BLaER1 (cell line): Measurements from ENCODE around the gene MICB.
"Not testable (repeated sequence)": the region's sequence is repeated elsewhere in the genome, so short reads cannot be mapped to it uniquely, and the experiment has no call there.

Experiments
- H3K27ac ChIP-seq: shearing (Covaris generic); formaldehyde crosslinking; 2 replicates; pipeline ENCODE4 v1.8.1; 2022
- H3K27me3 ChIP-seq: shearing (Covaris generic); formaldehyde crosslinking; 2 replicates; pipeline ENCODE4 v1.8.1; 2022
- H3K36me3 ChIP-seq: shearing (Covaris generic); formaldehyde crosslinking; 2 replicates; pipeline ENCODE4 v1.8.1; 2022
- H3K4me1 ChIP-seq: shearing (Covaris generic); formaldehyde crosslinking; 2 replicates; pipeline ENCODE4 v1.8.1; 2022
- H3K4me2 ChIP-seq: shearing (Covaris generic); formaldehyde crosslinking; 2 replicates; pipeline ENCODE4 v1.8.1; 2022
- H3K4me3 ChIP-seq: shearing (Covaris generic); formaldehyde crosslinking; 2 replicates; pipeline ENCODE4 v1.8.1; 2022
- H3K9ac ChIP-seq: shearing (Covaris generic); formaldehyde crosslinking; 2 replicates; pipeline ENCODE4 v1.8.1; 2022
- H3K9me3 ChIP-seq: shearing (Covaris generic); formaldehyde crosslinking; 2 replicates; pipeline ENCODE4 v1.8.1; 2022
- H4K20me1 ChIP-seq: shearing (Covaris generic); formaldehyde crosslinking; 2 replicates; pipeline ENCODE4 v1.8.1; 2022
- Cebpa-rat ChIP-seq: shearing (Covaris generic); IDR thresholded peaks from 2 replicates; pipeline ENCODE4 v1.8.1; 2022

Gene MICB

DNA sequence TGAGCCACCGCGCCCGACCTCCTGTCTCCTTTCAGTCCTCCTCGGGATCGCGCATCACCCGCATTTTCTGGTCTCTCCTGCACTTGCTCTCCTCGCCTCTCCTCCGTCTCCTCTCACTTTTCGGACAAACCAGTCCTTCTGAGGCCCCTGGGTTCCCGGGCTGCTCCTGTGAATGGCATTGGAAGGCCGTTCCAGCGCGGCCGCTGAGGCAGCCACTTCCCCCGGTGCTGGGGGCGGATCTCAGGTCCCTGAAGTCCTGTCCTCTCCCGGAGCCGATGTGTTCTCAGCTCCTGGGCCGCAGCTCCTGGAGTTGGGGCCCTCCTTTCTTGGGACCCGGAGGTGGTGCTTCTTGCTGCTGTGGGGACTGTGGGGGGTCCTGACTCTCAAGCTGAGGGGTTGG is 803 bp downstream of the MICB start:
- TF ChIP-seq Cebpa-rat = no peak
- peaks cover 54% of the 10 kb centered on the region for H4K20me1 ChIP-seq
- 0 out of 2 replicates have a peak overlapping the region, but pooled peaks have one; percentile 72 for H3K4me3 ChIP-seq
- H3K27ac ChIP-seq = no peak overlapping the region
- peak overlapping the region; percentile 34; the same call in 1 of the 2 replicates for H3K9ac ChIP-seq
- H3K36me3 ChIP-seq = peaks cover 5% of the 10 kb centered on the region; the same call in 1 of the 2 replicates
- peaks cover 32% of the 10 kb centered on the region for H3K4me1 ChIP-seq
- H3K9me3 ChIP-seq = peaks cover 4% of the 10 kb centered on the region; the same call in 1 of the 2 replicates
- no peaks in the 10 kb centered on the region for H3K27me3 ChIP-seq
- peak overlapping the region; percentile 61 for H3K4me2 ChIP-seq

DNA sequence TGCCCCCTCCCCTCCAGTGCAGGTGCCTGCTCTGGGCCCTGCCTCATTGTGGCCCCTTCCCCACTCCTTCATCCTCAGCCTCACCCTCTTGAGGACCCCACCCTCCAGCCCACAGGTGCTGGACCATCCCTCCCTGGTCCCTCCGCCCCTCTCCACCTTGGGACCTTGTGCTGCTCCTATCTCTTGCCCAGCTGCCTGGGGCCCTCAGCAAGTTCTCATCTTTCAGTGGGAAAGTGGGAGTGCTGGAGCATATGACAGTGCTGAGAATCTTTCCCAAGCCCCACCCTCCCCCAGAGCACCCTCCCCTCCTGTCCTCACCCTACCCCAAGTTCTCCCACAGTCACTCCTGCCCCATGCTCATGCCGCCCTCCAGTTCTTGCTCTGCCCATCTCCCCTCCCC is 1.7 kb downstream of the MICB start:
- peaks cover 61% of the 10 kb centered on the region for H4K20me1 ChIP-seq
- not testable (repeated sequence) for H3K27ac ChIP-seq, H3K9ac ChIP-seq, H3K36me3 ChIP-seq, H3K4me3 ChIP-seq, H3K9me3 ChIP-seq, H3K27me3 ChIP-seq
- peak overlapping the region; percentile 61; the same call in 1 of the 2 replicates for H3K4me2 ChIP-seq
- peaks cover 32% of the 10 kb centered on the region for H3K4me1 ChIP-seq

DNA sequence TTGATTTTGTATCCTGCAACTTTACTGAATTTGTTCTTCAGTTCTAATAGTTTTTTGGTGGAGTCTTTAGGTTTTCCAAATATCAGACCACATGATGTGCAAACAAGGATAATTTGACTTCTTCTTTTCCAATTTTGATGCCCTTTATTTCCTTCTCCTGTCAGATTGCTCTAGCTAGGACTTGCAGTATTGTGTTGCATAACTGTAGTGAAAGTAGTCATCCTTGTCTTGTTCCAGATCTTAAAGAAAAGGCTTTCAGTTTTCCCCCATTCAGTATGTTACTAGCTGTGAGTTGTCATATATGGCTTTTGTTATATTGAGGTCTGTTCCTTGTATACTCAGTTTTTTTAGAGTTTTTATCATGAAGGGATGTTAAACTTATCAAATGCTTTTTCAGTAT is 4.6 kb downstream of the MICB start:
- H3K27ac ChIP-seq = no peak overlapping the region
- no peak overlapping the region for H3K4me2 ChIP-seq
- no peak for TF ChIP-seq Cebpa-rat
- peaks cover 10% of the 10 kb centered on the region for H3K4me1 ChIP-seq
- H3K36me3 ChIP-seq = peaks cover 33% of the 10 kb centered on the region
- no peak overlapping the region for H3K9ac ChIP-seq
- no peaks in the 10 kb centered on the region for H3K27me3 ChIP-seq
- H3K4me3 ChIP-seq = no peak overlapping the region
- H4K20me1 ChIP-seq = peaks cover 78% of the 10 kb centered on the region
- peaks cover 4% of the 10 kb centered on the region; the same call in 1 of the 2 replicates for H3K9me3 ChIP-seq

DNA sequence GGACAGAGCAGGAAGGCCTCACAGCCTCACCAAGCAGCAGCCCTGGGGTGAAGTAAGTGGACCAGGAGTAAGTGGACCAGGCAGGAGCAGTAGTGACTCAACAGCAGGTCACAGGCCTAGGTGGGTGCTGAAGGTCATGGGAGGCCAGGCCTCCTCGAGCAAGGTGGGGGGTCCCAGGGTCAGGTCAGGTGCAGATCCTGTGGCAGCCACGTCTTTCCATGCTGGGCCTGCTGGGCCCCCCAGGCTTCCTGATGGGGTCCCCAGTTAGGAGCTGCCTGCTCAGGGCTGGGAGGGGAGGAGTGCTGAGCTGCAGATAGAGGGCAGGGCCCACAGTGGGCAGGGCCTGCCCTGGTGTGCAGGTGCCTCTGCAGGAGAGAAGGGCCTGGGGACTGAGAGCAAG is 11.1 kb downstream of the MICB start:
- not testable (repeated sequence) for H3K9me3 ChIP-seq, H3K4me1 ChIP-seq, H3K4me3 ChIP-seq, H3K27me3 ChIP-seq, H3K4me2 ChIP-seq, H3K27ac ChIP-seq, H3K9ac ChIP-seq
- peaks cover 78% of the 10 kb centered on the region for H3K36me3 ChIP-seq
- H4K20me1 ChIP-seq = peaks cover 37% of the 10 kb centered on the region

DNA sequence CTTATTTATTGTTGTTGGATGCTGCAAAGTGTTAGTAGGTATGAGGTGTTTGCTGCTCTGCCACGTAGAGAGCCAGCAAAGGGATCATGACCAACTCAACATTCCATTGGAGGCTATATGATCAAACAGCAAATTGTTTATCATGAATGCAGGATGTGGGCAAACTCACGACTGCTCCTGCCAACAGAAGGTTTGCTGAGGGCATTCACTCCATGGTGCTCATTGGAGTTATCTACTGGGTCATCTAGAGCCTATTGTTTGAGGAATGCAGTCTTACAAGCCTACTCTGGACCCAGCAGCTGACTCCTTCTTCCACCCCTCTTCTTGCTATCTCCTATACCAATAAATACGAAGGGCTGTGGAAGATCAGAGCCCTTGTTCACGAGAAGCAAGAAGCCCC is 12.1 kb downstream of the MICB start:
- no peaks in the 10 kb centered on the region for H3K27me3 ChIP-seq
- H3K9ac ChIP-seq = no peak overlapping the region
- H3K4me3 ChIP-seq = no peak overlapping the region
- H3K4me2 ChIP-seq = no peak overlapping the region
- H3K36me3 ChIP-seq = peaks cover 75% of the 10 kb centered on the region
- no peak overlapping the region for H3K27ac ChIP-seq
- peaks cover 30% of the 10 kb centered on the region for H4K20me1 ChIP-seq
- no peaks in the 10 kb centered on the region for H3K9me3 ChIP-seq
- no peak for TF ChIP-seq Cebpa-rat
- no peaks in the 10 kb centered on the region for H3K4me1 ChIP-seq

DNA sequence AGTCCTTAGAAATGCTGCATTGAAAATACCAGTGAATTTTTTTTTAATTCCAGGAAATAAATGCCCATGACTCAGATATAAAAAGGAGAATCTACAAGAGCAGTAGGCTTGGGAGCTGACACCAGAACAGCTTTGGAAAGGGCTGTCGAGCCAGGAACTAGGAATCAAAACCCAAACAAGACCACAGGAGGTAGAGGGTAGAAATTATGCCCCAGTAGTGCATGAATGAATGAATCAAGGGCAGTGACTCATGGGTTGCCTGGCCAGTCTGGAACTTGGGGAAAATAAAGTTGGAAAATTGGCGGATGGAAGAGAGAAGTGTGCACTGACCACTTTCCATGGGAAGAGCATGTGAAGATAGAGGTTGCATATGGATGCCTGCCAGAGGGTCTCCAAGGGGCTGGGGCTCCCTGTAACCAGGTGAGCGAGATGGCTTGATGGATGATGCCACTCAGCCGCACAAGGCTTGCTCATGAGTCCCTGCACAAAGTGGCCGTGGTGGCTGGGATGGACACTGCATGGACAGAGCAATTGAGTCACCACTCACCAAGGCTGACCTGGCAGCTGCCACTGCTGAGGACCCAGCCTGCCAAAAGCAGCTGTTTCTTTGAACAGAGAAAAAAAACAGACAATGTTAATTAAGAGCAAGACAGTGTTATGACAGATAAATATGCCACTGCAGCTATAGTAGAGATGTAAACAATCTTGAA is 15.7 kb downstream of the MICB start:
- no peak overlapping the region for H3K4me3 ChIP-seq
- no peaks in the 10 kb centered on the region for H4K20me1 ChIP-seq
- no peak overlapping the region for H3K27ac ChIP-seq
- H3K36me3 ChIP-seq = peaks cover 39% of the 10 kb centered on the region
- H3K9me3 ChIP-seq = no peaks in the 10 kb centered on the region
- H3K27me3 ChIP-seq = no peaks in the 10 kb centered on the region
- H3K9ac ChIP-seq = no peak overlapping the region
- H3K4me2 ChIP-seq = no peak overlapping the region
- no peaks in the 10 kb centered on the region for H3K4me1 ChIP-seq
- TF ChIP-seq Cebpa-rat = no peak

DNA sequence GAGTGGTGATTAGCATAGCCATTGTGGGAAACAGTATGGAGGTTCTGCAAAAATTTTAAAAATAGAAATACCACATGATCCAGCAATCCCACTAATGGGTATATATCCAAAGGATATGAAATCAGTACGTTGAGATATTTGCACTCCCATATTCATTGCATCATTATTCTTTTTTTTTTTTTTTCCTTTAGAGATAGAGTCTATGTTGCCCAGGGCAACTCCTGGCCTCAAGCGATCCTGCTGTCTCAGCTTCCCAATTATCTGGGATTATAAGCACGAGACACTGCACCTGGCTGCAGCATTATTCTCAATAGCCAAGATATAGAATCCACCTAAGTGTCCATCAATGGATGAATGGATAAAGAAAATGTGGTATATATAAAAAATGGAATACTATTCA is 23.9 kb downstream of the MICB start:
- no peak overlapping the region for H3K27ac ChIP-seq
- no peak overlapping the region for H3K9ac ChIP-seq
- no peak overlapping the region for H3K4me3 ChIP-seq
- no peak overlapping the region for H3K4me2 ChIP-seq
- no peaks in the 10 kb centered on the region for H3K4me1 ChIP-seq
- no peak for TF ChIP-seq Cebpa-rat
- H3K36me3 ChIP-seq = no peaks in the 10 kb centered on the region
- no peaks in the 10 kb centered on the region for H4K20me1 ChIP-seq
- H3K27me3 ChIP-seq = no peaks in the 10 kb centered on the region
- no peaks in the 10 kb centered on the region for H3K9me3 ChIP-seq

DNA sequence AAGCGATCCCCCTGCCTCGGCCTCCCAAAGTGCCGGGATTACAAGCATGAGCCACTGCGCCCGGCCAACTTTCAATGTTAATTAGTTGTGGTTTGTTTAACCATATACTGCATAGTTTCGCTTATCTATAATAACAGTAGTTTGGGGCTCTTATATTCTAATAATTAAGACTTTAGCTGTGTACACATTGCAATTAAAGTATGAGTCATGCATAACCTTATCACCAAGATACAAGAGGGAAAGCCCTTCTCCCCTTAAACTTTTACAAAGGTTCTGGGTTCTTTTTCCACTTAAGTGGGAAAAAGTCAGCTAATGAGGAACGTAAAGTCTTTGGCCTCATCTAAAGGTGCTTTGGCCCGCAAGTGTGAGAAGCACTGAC is 27.6 kb downstream of the MICB start:
- TF ChIP-seq Cebpa-rat = no peak
- Histone ChIP-seq H4K20me1 (peaks cover 20% of the 10 kb centered on the region), H3K9ac (no peak overlapping the region), H3K4me3 (no peak overlapping the region), H3K4me1 (no peaks in the 10 kb centered on the region), H3K27me3 (no peaks in the 10 kb centered on the region), H3K36me3 (peaks cover 16% of the 10 kb centered on the region), H3K4me2 (no peak overlapping the region), H3K27ac (no peak overlapping the region), H3K9me3 (no peaks in the 10 kb centered on the region)

DNA sequence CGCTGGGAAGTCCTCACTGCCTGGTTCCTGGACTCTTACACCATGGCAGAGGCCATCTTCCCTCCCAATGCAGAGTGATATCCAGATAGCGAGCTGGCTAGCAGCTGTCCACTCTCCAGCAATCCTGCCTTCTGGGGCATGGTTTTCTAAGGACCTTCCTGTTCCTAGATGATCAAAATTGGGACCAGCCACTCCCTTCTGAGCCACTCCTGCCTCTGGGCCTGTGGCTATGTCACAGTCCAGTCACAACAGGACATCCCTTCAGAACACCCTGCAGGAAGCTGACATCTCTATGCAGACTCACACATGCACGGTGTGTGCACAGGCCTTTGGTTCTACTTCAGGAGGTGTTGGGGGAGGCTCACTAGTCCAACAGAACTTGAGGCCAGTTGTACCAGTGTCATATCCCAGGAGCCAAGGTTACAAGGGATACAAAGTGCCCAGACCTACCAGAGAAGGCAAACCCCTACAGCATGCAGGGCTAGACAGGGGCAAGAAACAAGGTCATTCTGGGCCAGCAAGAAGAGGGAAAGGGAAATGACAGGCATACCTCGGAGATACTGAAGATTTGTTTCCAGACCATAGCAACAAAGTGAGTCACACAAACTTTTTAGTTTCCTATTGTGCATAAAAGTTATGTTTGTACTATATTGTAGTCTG is 28.1 kb downstream of the MICB start:
- H4K20me1 ChIP-seq = peaks cover 26% of the 10 kb centered on the region
- no peak for TF ChIP-seq Cebpa-rat
- H3K4me3 ChIP-seq = no peak overlapping the region
- H3K4me1 ChIP-seq = no peaks in the 10 kb centered on the region
- H3K9ac ChIP-seq = no peak overlapping the region
- H3K4me2 ChIP-seq = no peak overlapping the region
- no peak overlapping the region for H3K27ac ChIP-seq
- H3K27me3 ChIP-seq = no peaks in the 10 kb centered on the region
- no peaks in the 10 kb centered on the region for H3K9me3 ChIP-seq
- H3K36me3 ChIP-seq = peaks cover 21% of the 10 kb centered on the region

DNA sequence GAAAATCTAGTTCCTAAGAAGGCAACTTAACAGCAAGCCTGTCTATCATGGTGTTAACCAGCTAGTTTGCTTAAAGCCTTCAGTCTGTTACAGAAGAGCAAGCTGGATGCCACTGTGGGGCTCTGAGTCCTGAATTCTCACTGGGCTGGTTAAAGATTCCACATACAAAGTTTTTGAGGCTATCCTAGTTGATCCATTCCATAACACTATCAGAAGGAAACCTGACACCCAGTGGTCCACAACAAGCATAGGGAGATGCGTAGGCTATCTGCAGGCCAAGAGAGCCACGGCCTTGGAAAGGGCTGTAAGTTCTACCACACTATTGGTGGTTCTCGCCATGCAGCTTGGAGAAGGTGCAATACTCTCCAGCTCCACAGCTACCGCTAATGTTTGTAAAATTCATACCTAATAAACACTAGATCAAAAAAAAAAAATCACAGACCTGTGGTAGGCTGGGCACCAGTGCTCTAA is 30.4 kb downstream of the MICB start:
- no peak for TF ChIP-seq Cebpa-rat
- no peak overlapping the region for H3K4me3 ChIP-seq
- no peaks in the 10 kb centered on the region for H3K4me1 ChIP-seq
- H3K36me3 ChIP-seq = peaks cover 43% of the 10 kb centered on the region
- H3K27ac ChIP-seq = no peak overlapping the region
- peaks cover 48% of the 10 kb centered on the region for H4K20me1 ChIP-seq
- H3K9ac ChIP-seq = no peak overlapping the region
- H3K4me2 ChIP-seq = no peak overlapping the region
- no peaks in the 10 kb centered on the region for H3K9me3 ChIP-seq
- H3K27me3 ChIP-seq = no peaks in the 10 kb centered on the region
